ENCODE results near the gene IL31RA.

GRCh38 chr5:55847837-55848236, 3.3 kb upstream of the IL31RA start:
- TF ChIP-seq CTCF (IDR thresholded peaks at IDR 0.05; ENCODE audit: insufficient read depth, low read length, poor library complexity, severe bottlenecking) (no peak), EZH2phosphoT487 (conservative IDR thresholded peaks at IDR 0.05; ENCODE audit: low read length) (no peak)

Measured in SU-DHL-6 (cell line).